Measurements from ENCODE around the gene GNGT1.
"Not testable (repeated sequence)": the region's sequence is repeated elsewhere in the genome, so short reads cannot be mapped to it uniquely, and the experiment has no call there.

GNGT1 gene

DNA sequence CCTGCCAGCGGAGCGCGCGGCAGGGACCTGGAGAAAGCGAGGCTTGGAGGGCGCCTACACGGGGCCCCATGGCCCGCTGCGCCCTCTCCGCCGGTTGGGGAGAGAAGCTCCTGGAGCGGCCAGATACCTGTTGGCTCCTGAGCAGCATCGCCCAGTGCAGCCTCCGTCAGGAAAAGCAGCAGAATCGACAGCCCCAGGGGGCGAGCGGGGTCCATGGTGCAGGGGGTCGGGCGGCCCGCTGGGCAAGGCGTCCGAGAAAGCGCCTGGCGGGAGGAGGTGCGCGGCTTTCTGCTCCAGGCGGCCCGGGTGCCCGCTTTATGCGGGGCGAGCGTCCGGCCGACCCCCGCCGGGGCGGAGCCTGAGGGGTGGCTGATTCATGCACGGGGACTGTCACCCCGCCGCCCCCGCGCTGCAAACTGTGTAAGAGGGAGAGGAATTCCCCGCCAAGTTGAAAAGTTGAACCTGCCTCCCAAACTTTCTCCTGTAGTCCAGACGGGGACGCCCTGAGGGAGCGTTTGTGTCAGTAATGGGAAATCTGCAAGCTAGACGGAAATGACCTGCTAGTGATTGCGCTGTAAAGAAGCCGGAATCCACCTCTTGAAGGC lies 15.8 kb upstream of the GNGT1 start, which contains the start of gene TFPI2:
Gene TFPI2, minus strand, starts transcription at position 290 of the 605 bp plus-strand sequence. Its CDS starts 75 bp downstream, at position 215.
- peaks cover 14% of the 10 kb centered on the region for H3K4me1 Mint-ChIP-seq (ENCODE audit: low read depth)
- H3K27ac Mint-ChIP-seq: no peak within 1 kb of the TSS
- no peaks in the 10 kb centered on the region for H3K9me3 Mint-ChIP-seq
- peaks cover 60% of the 10 kb centered on the region for H3K27me3 Mint-ChIP-seq
- H3K4me3 Mint-ChIP-seq: peak within 1 kb of the TSS; percentile 69
- H3K36me3 Mint-ChIP-seq (ENCODE audit: low read depth): peaks cover 4% of the 10 kb centered on the region

DNA sequence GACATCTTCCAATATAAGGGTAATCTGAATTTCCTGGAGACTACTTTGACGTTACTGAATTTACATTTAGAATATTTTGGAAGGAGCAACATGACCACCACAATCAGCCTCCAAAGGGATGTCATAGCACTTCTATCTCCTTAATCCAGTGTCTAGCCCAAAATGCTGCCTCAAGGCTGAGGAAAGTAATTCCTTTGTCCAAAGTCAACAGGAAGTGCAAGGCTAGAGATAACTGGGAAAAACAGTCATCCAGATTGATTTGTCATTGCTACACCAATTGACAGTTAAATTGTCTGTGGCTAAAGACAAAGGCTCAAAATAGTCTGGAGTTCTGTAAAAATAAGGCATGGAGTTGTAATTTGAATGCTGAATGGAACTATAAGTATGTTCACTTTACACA lies 11.9 kb upstream of the GNGT1 start:
- H3K36me3 Mint-ChIP-seq (ENCODE audit: low read depth): peaks cover 4% of the 10 kb centered on the region
- H3K4me1 Mint-ChIP-seq (ENCODE audit: low read depth): peaks cover 14% of the 10 kb centered on the region
- H3K27ac Mint-ChIP-seq: no peak overlapping the region
- H3K4me3 Mint-ChIP-seq: no peak overlapping the region
- H3K9me3 Mint-ChIP-seq: no peaks in the 10 kb centered on the region
- H3K27me3 Mint-ChIP-seq: peaks cover 60% of the 10 kb centered on the region

DNA sequence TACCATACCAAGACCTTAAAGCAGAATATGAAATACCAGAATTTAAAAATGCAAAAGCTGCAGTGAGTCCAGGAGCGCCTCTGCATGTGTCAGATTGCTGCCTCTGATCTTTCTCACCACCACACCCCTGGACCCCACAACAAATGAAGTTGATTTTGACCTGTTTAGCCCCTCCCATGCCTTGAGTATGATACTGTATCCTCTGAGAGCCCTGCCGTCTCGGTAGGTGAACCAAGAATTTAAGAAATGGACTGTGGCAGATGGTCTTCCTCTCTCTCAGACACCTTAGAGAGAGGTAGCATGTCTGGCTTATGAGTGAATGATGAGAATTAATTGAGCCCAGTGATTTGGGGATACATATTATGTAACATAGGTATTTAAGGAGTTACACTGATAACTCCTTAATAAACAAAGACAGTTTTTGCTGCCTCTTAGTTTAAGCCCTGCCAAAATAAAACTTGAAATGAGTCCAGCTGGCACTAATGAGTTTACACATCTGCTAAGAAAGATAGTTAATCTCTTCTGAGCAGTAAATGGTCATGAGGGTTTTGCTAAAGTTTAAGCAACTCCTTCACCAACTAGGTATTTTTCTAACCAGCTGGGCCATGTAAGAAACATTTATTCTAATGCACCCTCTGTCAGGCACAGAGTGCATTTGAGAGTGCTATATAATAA lies 11.3 kb upstream of the GNGT1 start:
- no peak overlapping the region for H3K4me3 Mint-ChIP-seq
- H3K9me3 Mint-ChIP-seq: no peaks in the 10 kb centered on the region
- peaks cover 4% of the 10 kb centered on the region for H3K36me3 Mint-ChIP-seq (ENCODE audit: low read depth)
- peaks cover 60% of the 10 kb centered on the region for H3K27me3 Mint-ChIP-seq
- no peak overlapping the region for H3K27ac Mint-ChIP-seq
- peaks cover 9% of the 10 kb centered on the region for H3K4me1 Mint-ChIP-seq (ENCODE audit: low read depth)

DNA sequence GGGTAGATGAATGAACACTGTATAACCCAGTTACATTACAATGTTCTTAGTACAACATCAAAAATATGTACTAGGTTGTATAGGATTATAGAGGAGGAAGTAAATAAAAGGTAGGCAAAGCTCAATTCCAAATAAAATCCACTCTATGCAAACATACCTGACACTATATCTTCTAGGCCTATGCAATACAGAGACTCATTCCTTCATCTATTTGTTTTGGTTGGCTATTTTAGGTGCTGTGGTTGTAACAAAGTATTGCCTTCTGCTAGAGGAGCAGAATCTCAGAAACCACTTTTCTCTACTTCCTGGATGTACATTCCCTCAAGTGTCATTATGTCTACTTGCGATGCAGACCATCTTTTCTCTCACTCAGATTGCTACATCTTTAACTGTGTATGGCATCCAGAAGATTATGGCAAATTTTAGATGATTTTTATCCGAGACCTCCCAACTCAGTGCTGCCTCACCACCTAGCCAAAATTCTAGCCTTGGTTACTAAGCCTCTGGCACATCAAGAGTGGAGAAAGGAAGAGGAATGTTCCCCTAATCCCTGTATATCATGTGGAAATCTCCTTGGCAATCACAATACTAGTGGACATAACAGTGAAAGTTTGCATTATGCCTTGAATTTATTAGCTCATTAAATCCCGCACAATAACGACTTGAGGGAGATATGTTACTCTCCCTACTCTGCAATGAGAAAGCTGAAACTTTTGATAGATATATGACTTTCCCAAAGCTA lies 10.3 kb upstream of the GNGT1 start:
- Mint-ChIP-seq H3K9me3 (no peaks in the 10 kb centered on the region), H3K27me3 (peaks cover 56% of the 10 kb centered on the region), H3K4me3 (no peak overlapping the region)

DNA sequence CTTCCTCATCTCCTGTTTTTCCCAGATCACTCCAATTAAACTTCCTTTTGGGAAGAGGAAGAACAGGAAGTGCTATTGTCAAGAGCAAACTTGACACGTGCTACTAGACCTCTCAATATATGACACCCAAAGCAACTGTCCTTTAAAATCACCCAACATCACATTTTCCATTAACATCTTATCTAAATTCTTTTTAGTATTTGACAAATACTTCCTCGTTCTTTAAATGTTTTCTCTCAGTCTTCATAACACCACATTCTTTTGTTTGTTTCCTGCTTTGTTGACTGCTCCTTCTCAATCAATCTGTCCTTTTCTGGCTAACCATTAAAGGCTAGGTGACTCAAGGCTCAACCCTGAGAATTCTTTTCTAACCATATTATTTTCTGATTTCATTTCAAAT lies 8.7 kb upstream of the GNGT1 start:
- Mint-ChIP-seq H3K27me3 (peaks cover 39% of the 10 kb centered on the region), H3K27ac (no peak overlapping the region), H3K9me3 (no peaks in the 10 kb centered on the region), H3K4me3 (no peak overlapping the region), H3K36me3 (ENCODE audit: low read depth) (no peaks in the 10 kb centered on the region), H3K4me1 (ENCODE audit: low read depth) (no peaks in the 10 kb centered on the region)

More for the DNA sequence above, 10.3 kb upstream of the GNGT1 start:
- Mint-ChIP-seq H3K27ac (no peak overlapping the region), H3K36me3 (ENCODE audit: low read depth) (peaks cover 4% of the 10 kb centered on the region), H3K4me1 (ENCODE audit: low read depth) (peaks cover 3% of the 10 kb centered on the region)

DNA sequence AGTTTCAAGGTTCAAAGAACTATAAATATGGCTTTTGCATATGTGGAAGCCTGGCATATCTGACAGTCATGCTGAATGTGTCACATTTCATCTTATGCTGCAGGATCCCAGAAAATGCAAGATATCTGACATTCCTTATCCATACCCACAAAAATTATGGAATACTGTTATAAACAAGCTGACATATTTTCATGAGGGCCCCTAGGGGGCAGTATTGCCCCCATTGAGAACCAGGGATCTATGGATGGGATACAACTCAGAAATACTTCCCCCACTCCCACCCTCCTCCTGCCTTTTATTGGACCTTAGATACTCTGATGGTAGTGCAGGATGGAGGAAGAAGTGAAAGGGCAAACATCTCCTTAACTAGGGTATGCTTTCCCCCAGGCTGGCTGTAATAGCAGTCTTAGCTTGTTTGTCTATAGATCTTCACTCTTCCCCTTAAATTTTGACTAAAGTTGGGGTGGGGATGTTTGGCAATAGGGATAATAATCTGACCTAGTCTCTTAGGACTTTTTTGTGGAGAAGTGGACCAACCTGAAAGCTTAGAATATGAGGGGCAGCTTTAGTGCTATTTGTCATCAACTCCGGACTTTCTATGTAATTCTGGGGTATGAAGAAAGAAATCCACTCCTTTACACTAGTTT lies 3.5 kb upstream of the GNGT1 start:
- peaks cover 35% of the 10 kb centered on the region for H3K27me3 Mint-ChIP-seq
- H3K4me3 Mint-ChIP-seq: no peak overlapping the region
- no peaks in the 10 kb centered on the region for H3K9me3 Mint-ChIP-seq
- no peaks in the 10 kb centered on the region for H3K4me1 Mint-ChIP-seq (ENCODE audit: low read depth)
- no peak overlapping the region for H3K27ac Mint-ChIP-seq
- no peaks in the 10 kb centered on the region for H3K36me3 Mint-ChIP-seq (ENCODE audit: low read depth)

DNA sequence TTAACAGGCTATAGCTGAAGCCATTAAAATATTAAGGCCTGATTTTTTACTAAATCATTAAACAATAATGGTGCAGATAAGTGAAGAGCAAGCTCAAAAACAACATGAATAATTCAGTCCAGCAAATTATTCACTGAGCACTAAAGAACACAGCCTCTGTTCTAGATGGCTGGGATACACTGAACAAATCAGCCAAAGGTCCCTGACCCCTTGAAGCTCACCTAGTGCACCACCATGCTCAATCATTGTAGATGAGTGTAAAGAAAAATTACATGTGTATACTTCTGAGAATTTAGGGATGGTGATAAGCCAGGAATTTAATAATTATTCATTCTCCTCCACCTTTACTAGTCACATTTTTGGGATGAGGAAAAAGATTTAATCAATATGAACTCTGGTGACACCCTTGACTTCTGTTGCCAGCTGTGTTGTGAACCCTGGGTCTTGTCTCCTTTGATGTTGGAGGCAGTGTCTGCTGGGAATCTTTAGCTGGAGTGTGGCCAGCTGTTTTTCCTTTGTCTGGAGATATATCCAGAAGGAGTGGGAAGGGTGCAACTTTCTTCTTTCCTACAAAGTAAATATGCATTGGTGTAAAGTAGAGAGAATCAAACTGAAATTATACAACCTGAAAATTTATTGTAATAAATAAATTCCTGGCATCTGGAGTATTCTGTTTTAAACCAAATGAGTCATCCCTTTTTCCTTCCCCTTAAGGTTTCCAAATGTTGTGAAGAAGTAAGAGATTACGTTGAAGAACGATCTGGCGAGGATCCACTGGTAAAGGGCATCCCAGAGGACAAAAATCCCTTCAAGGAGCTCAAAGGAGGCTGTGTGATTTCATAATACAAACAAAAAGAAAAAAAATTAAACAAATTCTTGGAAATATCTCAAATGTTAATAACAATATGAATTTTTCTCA lies 4.0 kb downstream of the GNGT1 start:
- H3K4me1 Mint-ChIP-seq (ENCODE audit: low read depth): no peaks in the 10 kb centered on the region
- no peaks in the 10 kb centered on the region for H3K9me3 Mint-ChIP-seq
- peaks cover 17% of the 10 kb centered on the region for H3K27me3 Mint-ChIP-seq
- H3K4me3 Mint-ChIP-seq: no peak overlapping the region
- H3K27ac Mint-ChIP-seq: no peak overlapping the region
- no peaks in the 10 kb centered on the region for H3K36me3 Mint-ChIP-seq (ENCODE audit: low read depth)

DNA sequence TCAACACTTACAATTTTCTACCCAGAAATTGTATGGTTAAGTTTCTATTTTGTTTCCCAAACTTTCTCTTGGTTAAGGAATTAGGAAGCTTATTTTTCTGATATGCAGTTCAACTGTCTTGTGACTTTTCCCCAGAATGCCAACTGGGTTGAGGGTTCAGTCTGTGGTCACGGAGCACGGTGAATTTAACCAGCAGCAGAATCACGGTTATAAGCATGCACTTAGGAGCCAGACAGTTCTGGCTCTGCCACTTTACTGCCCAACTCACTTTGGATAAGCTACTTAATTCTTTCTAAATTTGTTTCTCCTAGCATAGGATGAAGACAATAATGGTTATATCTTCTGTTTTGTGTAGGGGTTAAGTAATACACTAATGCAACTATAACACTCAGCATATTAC lies 4.9 kb downstream of the GNGT1 start:
- not testable (repeated sequence) for H3K4me3 Mint-ChIP-seq

DNA sequence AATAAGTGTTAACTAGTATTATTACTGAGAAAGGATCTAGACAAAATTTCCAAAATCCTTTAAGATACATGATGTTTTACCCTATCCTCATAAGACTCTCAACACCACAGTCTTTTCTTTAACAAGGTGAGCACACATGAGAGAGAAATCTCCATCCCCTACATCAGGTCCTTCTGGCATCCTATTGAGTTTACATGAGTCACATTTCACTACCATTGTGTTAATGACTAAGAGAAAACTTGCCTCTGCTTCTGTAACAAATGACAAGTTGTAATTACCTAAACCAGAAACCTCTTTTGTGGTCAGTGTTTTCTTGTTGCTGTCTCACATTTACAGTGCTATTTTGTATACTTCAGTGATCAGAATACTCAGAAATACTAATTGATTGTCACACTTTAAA lies 5.3 kb downstream of the GNGT1 start:
- H3K9me3 Mint-ChIP-seq; H3K4me1 Mint-ChIP-seq (ENCODE audit: low read depth); H3K36me3 Mint-ChIP-seq (ENCODE audit: low read depth); H3K27ac Mint-ChIP-seq; H3K4me3 Mint-ChIP-seq: not testable (repeated sequence)
- peaks cover 21% of the 10 kb centered on the region for H3K27me3 Mint-ChIP-seq

More for the DNA sequence above, 4.9 kb downstream of the GNGT1 start:
- not testable (repeated sequence) for H3K4me1 Mint-ChIP-seq (ENCODE audit: low read depth); H3K36me3 Mint-ChIP-seq (ENCODE audit: low read depth); H3K27ac Mint-ChIP-seq; H3K9me3 Mint-ChIP-seq
- peaks cover 17% of the 10 kb centered on the region for H3K27me3 Mint-ChIP-seq

DNA sequence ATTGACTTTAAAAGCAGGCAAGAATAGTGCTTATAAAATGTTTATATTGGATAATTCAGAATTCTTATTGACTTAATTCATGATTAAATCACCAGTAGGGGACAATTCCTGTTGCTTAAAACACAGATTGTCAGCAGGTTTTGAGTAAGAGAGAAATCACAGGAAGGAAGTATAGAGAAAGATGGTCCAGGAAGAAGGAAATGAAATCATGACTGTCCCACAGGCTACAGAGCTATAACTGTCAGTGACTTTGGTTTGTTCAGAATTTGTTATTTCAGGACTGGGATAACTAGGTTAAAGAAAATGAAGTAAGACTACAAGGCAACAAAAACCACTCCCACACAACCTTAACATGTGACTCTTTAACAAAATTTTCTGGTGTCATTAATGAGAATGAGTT lies 6.8 kb downstream of the GNGT1 start:
- Mint-ChIP-seq H3K4me3 (no peak overlapping the region), H3K36me3 (ENCODE audit: low read depth) (no peaks in the 10 kb centered on the region), H3K27me3 (peaks cover 32% of the 10 kb centered on the region), H3K4me1 (ENCODE audit: low read depth) (no peaks in the 10 kb centered on the region), H3K27ac (no peak overlapping the region), H3K9me3 (no peaks in the 10 kb centered on the region)

DNA sequence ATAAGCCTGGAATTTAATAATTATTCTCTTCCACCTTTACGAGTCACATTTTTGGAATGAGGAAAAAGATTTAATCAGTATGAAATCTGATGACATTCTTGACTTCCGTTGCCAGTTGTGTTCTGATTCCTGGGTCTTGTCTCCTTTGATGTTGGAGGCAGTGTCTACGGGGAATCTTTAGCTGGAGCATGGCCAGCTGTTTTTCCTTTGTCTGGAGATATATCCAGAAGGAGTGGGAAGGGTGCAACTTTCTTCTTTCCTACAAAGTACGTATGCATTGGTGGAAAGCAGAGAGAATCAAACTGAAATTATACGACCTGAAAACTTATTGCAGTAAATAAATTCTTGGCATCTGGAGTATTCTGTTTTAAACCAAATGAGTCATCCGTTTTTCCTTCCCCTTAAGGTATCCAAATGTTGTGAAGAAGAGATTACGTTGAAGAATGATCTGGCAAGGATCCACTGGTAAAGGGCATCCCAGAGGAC lies 8.3 kb downstream of the GNGT1 start:
- no peaks in the 10 kb centered on the region for H3K36me3 Mint-ChIP-seq (ENCODE audit: low read depth)
- H3K27me3 Mint-ChIP-seq: peaks cover 32% of the 10 kb centered on the region
- no peaks in the 10 kb centered on the region for H3K9me3 Mint-ChIP-seq
- H3K4me3 Mint-ChIP-seq: no peak overlapping the region
- no peak overlapping the region for H3K27ac Mint-ChIP-seq
- no peaks in the 10 kb centered on the region for H3K4me1 Mint-ChIP-seq (ENCODE audit: low read depth)

DNA sequence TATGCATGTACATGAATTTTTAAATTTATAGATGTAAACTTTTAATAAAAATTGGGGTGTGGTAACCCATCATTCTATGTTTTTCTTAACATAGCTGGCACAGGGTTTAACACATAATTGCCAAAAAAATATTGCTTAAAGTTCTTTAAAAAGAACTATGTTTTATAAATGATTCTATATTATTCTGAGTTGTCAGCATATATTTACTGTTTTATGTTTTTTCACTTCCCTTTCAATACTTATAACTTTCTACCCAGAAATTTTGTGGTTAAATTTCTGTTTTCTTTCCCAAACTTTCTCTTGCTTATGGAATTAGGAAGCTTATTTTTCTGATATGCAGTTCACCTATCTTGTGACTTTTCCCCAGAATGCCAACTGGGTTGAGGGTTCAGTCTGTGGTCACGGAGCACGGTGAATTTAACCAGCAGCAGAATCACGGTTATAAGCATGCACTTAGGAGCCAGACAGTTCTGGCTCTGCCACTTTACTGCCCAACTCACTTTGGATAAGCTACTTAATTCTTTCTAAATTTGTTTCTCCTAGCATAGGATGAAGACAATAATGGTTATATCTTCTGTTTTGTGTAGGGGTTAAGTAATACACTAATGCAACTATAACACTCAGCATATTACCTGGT lies 9.0 kb downstream of the GNGT1 start:
- peaks cover 34% of the 10 kb centered on the region for H3K27me3 Mint-ChIP-seq
- not testable (repeated sequence) for H3K4me1 Mint-ChIP-seq (ENCODE audit: low read depth); H3K4me3 Mint-ChIP-seq; H3K9me3 Mint-ChIP-seq; H3K36me3 Mint-ChIP-seq (ENCODE audit: low read depth); H3K27ac Mint-ChIP-seq

DNA sequence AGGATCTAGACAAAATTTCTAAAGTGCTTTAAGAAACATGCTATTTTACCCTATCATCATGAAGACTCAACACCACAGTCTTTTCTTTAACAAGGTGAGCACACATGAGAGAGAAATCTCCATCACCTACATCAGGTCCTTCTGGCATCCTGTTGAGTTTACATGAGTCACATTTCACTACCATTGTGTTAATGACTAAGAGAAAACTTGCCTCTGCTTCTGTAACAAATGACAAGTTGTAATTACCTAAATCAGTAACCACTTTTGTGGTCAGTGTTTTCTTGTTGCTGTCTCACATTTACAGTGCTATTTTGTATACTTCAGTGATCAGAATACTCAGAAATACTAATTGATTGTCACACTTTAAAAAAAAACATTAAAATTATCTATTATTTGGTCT lies 9.5 kb downstream of the GNGT1 start:
- H3K27me3 Mint-ChIP-seq: peaks cover 40% of the 10 kb centered on the region
- H3K27ac Mint-ChIP-seq; H3K9me3 Mint-ChIP-seq; H3K4me1 Mint-ChIP-seq (ENCODE audit: low read depth); H3K4me3 Mint-ChIP-seq; H3K36me3 Mint-ChIP-seq (ENCODE audit: low read depth): not testable (repeated sequence)

DNA sequence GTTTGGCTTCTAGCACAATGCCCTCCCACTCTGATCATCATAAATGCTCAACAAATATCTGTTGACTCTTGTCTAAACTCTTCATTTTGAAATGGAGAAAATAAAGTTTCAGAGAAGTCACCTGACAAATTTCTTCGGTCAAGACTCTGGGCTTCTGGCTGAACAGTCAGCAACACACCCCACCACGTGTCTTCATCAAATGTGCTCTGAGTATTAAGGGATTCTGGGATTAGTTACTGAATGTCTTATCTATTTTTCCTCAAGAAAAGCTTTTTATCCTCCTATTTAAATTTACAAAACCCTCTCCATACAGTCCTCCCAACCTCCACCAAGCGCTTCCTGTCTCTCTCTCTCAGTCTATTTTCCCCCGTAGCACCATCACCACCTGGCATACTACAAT lies 9.9 kb downstream of the GNGT1 start:
- not testable (repeated sequence) for H3K4me1 Mint-ChIP-seq (ENCODE audit: low read depth); H3K9me3 Mint-ChIP-seq; H3K4me3 Mint-ChIP-seq; H3K27ac Mint-ChIP-seq; H3K36me3 Mint-ChIP-seq (ENCODE audit: low read depth)
- peaks cover 44% of the 10 kb centered on the region for H3K27me3 Mint-ChIP-seq

Data from stimulated activated naive CD8-positive, alpha-beta T cell treated with anti-CD3 and anti-CD28 coated beads, Interleukin-15, Interleukin-2, amounts not matched to agents 100 ng/mL and 50 ng/mL, for 24 hours (primary cell).